Activated CD8-positive, alpha-beta memory T cell treated with anti-CD3 and anti-CD28 coated beads for 4 hours (primary cell): ENCODE results near the gene XPR1.
A peak's percentile ranks its signal among the peaks of the same experiment; 100 is the strongest.

Experiments
- DNase-seq, 2 donors: peaks; one replicate each; pipeline ENCODE4 v3.0.0-alpha.2; 2020; ENCODE audit warnings: low read depth in 2 of 2

XPR1 gene

DNA sequence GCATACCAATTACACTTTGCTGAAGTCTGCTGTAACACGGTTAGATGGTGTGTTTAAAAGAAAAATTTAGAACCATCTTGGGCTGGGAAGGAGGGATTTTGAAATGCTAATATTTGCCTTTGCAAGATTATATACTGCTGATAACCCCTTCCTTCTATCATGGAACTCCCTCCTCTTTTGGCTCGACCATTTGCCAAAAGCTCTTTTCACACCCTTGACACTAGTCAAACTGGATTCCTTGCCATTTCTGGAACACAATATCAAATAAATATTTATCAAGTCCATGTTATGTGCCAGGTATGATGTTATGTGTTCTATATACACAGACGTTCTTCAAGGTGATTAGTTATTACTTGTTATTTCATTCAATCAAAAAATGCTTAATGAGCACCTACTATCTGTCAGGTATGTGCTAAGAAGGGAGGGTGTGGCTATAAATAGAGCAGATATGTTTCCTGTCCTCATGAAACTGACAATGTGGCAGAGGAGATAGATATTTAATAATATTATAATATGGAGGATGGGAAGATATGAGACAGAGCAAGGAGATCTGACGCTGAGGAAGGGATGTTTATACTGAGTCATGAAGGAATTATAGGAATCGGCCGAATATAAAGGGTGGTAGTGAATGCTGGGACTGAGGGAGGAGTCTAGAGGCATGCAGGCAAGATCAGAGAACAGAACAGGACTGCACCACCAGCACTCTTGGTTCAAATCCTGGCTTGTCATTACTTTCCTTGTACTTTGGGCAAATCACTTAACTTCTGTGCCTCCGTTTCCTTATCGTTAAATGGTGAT is 16.1 kb upstream of the XPR1 start:
- DNase-seq: no peak

DNA sequence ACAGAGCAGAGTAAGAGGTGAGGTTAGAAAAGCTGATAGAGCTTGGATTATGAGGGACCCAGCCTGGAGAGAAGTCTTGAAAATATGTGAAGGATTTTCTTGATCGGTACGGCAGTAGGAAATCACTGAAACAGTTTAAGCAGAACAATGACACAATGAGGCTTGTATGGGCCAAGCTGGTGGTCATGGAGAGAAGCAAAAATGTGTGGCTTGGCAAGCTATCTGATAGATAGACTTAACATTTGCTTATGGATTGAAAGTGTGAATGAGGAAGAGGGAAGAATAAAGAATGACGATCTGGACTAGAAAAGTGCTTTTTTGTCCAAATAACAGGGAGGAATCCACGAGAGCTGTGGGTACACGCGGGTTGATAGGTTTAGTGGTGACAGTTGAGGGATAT is 15.4 kb upstream of the XPR1 start:
- no peak for DNase-seq

DNA sequence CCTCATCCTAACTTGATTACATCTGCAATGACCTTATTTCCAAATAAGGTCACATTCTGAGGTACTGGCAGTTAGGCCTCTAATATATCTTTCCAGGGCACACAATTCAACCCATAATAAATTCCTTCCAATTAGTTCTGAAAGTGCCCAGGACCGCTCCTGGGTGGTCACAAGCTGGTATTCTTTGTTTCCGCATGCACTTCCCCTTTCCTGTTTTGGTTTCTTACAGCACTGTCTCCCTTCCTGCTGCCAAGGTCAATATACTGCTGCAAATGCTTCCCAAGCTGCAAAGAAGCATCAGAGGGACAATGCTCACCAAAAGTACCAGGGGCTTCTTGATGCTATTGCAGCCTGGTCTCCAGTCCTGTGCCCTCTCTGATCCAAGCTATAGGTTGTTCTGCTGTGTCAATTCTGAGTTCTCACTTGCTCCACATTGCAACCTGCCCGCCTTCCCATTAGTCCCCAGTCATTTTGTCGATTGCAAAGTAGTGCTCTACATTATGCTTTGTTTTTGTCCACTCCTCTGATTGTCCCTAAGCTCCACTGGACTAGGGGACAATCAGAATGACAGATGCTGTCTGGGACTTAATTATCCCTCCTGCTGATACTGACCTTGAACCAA is 13.9 kb upstream of the XPR1 start:
- no peak for DNase-seq

DNA sequence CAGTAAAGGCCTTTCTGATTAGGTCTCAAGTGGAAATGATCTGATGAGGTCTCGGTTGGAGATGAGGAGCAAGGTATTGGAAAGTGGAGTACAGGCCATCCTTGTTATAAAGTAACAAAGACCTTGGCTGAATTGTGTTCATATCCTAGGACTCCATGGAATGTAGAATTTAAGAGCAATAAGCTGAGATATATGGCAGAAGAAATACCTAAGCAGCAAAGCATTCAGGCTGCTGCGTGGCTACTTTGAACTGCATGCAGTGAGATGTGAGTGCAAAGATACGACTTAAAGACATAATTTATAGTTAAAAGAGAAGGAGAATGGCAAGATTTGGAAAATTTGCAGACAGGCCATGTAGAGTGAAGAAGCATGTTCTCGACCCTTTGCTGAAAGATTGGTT is 11.2 kb upstream of the XPR1 start:
- no peak for DNase-seq

DNA sequence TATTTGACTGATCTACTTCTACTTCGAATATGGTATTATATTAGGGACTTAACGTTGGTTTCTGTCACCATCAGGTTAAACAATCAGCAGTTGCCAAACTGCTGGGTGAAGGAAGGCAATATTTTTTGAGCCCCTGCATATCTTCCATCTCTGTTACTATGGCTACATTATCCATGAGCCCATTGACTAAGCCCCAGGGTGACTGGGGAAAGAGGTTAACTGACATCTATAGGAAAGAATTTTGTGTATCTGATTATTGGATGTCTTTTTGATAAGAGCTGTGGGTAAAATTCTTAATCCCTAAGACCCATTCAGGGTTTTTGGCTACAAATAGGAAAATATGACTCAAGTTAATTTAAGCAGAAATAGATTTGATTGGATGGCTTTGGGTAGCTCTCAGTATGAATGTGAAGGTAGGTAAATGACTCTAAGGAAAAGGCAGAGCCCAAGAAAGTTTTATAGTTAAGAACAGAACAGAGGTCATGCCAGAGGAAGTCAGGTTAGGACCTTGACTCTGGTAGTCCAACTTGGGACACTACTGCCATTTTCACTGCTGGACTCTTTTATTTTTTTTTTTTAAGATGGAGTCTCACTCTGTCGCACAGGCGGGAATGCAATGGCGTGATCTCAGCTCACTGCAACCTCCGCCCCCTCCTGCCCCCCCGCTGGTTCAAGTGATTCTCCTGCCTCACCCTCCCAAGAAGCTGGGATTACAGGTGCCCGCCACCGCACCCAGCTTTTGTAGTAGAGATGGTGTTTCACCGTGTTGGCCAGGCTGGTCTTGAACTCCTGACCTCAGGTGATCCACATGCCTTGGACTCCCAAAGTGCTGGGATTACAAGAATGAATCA is 8.9 kb upstream of the XPR1 start:
- DNase-seq: no peak

DNA sequence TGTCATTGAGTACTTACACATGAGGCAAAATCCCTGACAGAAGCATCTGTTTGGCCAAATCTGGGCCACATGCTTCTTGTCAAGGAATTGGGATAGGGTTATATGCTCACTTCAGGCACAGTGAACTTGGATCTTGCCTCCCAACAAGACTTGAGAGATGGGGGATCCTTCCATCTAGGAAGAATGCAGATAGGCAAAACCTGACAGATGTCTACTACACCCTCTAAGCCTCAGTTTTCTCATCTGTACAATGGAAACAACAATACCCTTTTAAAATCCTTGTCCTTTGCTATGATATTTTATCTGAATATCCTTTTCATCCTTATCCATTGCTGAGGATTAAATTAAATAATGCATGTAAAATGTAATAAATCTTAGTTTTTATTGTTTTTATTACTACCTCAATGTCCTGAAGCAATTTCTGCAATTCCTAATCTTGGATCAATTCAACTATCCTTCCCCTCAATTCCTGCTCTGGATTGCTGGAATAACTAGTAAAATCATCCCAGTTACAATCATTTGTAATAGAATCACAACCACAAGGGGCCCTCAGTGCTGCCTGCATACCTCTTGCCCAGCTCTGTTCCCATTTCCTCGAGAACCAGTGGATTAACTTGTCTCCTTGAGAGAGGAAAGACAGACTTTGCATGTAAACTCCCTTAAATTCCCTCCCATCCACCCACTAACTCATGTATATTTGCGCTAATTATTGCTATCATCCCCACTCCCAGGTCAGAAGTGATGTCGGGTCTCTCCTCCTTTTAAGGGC is 8.1 kb upstream of the XPR1 start:
- no peak for DNase-seq

DNA sequence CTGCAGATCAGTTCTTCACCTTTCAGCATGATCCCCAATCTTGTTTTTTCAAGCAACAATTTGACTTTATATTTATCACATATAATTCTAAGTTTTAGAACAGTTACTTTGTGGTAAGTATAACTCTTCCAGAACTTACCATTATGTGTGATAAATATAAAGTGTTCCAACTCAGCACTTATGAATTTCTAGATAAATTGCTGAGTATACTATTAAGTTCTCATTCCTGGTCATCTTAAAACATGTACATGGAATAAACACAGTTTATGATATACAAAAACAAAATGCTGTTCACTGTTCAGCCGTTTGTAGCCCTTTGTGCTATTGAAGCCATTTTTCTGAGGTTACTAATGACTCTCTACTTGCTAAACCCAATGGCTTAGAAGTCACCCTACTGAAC is 5.1 kb upstream of the XPR1 start:
- DNase-seq: no peak

DNA sequence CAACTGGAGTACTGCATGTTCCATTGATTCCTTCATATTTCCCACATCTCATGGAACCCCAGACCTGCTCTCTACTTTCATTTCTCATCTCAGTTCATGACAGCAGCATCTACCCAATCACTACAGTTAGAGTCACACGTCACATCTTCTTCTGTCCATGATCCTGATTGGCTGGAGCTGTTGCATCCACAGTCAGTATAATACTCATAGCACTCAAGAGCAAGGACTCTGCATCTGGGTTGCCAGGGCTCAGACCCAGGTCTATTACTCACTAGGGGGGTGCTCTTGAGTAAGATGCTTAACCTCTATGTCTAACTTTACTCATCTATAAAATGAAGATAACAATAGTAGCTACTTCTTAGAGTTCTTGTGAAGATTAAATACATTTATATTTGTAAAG is 4.4 kb upstream of the XPR1 start:
- DNase-seq: no peak

GRCh38 chr1:180628646-180629045 is 3.2 kb upstream of the XPR1 start:
- DNase-seq: no peak

GRCh38 chr1:180630408-180631193 is 1.2 kb upstream of the XPR1 start:
- no peak for DNase-seq

GRCh38 chr1:180631194-180631765 is 542 bp upstream of the XPR1 start:
- no peak for DNase-seq

GRCh38 chr1:180632326-180633056 is 669 bp downstream of the XPR1 start:
- DNase-seq: peak in 1 of 2 donors; percentile 33

- DNase-seq: no peak
Measured at GRCh38 chr1:180633057-180634056, 1.5 kb downstream of the XPR1 start.

DNA sequence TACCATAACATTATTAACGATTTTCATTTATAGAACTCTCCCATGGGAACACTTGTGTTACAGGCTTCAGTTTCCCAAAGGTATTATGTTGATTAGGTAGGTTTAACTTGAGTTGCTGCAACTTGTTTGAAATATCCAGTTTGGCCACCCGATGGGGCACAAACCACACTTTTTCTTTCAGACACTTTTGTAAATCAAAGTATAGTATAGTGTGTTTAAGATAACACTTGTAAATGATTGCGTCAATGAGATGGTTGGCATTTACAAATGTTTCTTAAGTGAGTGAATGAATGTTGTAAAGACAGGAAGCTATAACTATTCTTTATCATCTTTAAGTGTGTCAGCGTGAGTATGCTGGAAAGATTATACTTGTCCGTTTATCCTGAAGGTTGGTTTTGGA is 4.3 kb downstream of the XPR1 start:
- DNase-seq: no peak

DNA sequence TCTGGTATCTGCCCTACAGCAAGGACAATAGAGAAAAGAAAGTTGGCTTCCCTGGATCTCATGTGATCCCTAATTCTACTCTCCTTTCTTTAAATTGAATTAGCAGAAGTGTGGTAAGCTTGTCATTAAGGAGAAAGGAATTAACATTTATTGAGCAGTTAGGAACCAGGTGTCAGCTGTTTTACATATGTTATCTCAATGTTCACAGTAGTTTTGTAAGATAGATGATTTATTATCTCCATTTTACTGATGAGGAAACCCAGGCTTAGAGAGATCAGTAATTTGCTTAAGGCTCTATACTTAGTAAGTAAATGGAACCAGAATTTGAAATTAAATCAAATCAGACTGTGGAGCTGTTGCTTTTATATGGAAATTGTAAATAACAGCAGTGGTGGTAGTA is 8.0 kb downstream of the XPR1 start:
- DNase-seq: no peak

DNA sequence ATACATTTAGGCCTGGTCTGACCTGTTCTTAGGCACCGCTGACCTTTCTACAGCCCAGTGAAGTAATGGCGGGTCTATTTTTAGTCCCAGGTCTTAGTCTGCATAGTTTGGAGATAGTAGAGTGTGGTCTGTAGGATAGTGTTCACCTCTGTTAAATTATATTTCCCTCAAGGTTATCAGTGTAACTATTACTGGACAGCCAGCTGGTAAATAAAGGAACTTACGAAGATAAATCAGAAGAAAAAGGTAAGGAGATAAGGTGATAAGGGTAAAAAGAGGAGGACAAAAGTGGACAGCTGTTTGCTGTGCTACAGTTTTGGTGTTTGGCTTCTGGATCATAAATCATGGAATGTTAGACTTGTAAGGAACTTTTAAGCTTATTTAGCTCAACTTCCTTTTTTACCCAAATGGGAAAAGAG is 8.7 kb downstream of the XPR1 start:
- no peak for DNase-seq

- DNase-seq: no peak
Measured at GRCh38 chr1:180641662-180642061, 9.8 kb downstream of the XPR1 start.

DNA sequence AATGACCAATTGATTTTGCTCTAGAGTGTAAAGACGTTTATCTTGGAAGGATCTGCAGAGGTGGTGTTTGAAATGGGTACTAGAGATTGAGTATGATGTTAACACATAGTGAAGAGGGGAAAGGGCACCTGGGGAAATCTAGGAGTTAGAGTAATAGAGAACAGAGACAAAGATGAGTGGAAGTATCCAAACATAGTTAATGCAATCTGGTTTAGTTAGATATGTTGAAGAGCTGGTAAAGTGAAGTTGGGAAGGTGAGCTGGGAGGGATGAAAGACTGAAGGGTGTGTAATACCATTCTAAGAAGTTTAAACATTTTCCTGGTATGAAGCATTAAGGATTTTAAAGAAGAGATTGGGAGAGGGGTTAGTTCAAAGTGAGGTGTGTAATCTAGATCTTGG is 11.0 kb downstream of the XPR1 start:
- no peak for DNase-seq

GRCh38 chr1:180643693-180644092 is 11.9 kb downstream of the XPR1 start:
- DNase-seq: no peak
